CD4-positive, alpha-beta T cell treated with Interleukin-21 for 1 hour (primary cell): ENCODE measurements around the gene FLNA.
A peak's percentile ranks its signal among the peaks of the same experiment; 100 is the strongest.
"Not testable (repeated sequence)": the region's sequence is repeated elsewhere in the genome, so short reads cannot be mapped to it uniquely, and the experiment has no call there.

Experiments
- DNase-seq: peaks from one replicate; pipeline ENCODE4 v3.0.0-alpha.2; 2020

Gene FLNA

GRCh38 chrX:154374313-154375155 lies at the start of gene FLNA:
TSS of gene FLNA (minus strand) at chrX:154374634. CDS start at chrX:154371245, 3,389 bp downstream.
- peak; percentile 47 for DNase-seq

- DNase-seq = no peak
These were observed 45.9 kb upstream of the FLNA start for GRCh38 chrX:154420402-154420756.

GRCh38 chrX:154419688-154420401 lies 45.4 kb upstream of the FLNA start:
- no peak for DNase-seq

- no peak for DNase-seq
These were observed 44.8 kb upstream of the FLNA start for GRCh38 chrX:154419189-154419588.

- no peak for DNase-seq
These were observed 42.7 kb upstream of the FLNA start for GRCh38 chrX:154417157-154417556.

- DNase-seq = no peak
These were observed 38.7 kb upstream of the FLNA start for GRCh38 chrX:154413142-154413541.

GRCh38 chrX:154412468-154412867 lies 38.0 kb upstream of the FLNA start:
- DNase-seq = peak; percentile 58

GRCh38 chrX:154411981-154412340 lies 37.5 kb upstream of the FLNA start:
- peak; percentile 65 for DNase-seq

- peak; percentile 30 for DNase-seq
These were observed 34.9 kb upstream of the FLNA start, which contains the start of gene DNASE1L1 for GRCh38 chrX:154409222-154409871. TSS of gene DNASE1L1 (minus strand) at chrX:154409254. CDS start at chrX:154405568, 3,686 bp downstream.

GRCh38 chrX:154408659-154409221 lies 34.3 kb upstream of the FLNA start:
- no peak for DNase-seq

- no peak for DNase-seq
These were observed 30.3 kb upstream of the FLNA start for GRCh38 chrX:154404625-154405192.

- DNase-seq = no peak
These were observed 29.4 kb upstream of the FLNA start for GRCh38 chrX:154403858-154404257.

GRCh38 chrX:154403192-154403591 lies 28.8 kb upstream of the FLNA start:
- no peak for DNase-seq

GRCh38 chrX:154402622-154403127 lies 28.2 kb upstream of the FLNA start:
- no peak for DNase-seq

GRCh38 chrX:154401918-154402621 lies 27.6 kb upstream of the FLNA start:
- no peak for DNase-seq

GRCh38 chrX:154401045-154401799 lies 26.8 kb upstream of the FLNA start:
- DNase-seq = no peak

- not testable (repeated sequence) for DNase-seq
These were observed 26.0 kb upstream of the FLNA start for GRCh38 chrX:154400369-154400817.

GRCh38 chrX:154399527-154400368 lies 25.3 kb upstream of the FLNA start:
- peak; percentile 54 for DNase-seq

GRCh38 chrX:154398668-154399526 lies 24.5 kb upstream of the FLNA start:
- DNase-seq = peak; percentile 87
